ENCODE data around the gene TBCCD1.
A peak's percentile ranks its signal among the peaks of the same experiment; 100 is the strongest.

GRCh38 chr3:186511702-186512101, 55.4 kb downstream of the TBCCD1 start:
- no peak for TF ChIP-seq EGR1 (IDR thresholded peaks at IDR 0.05)
- TF ChIP-seq REST (IDR thresholded peaks at IDR 0.05; ENCODE audit: low read depth), result peak; percentile 73
- no peak for TF ChIP-seq EP300 (IDR thresholded peaks at IDR 0.05; ENCODE audit: borderline replicate concordance)

All from Ishikawa (cell line).